HG02884 (cell line): ENCODE measurements around the gene PAPOLB.
"Not testable (repeated sequence)": the region's sequence is repeated elsewhere in the genome, so short reads cannot be mapped to it uniquely, and the experiment has no call there.

Experiments
- ATAC-seq: cut with Tn5 transposase; IDR thresholded peaks from one replicate; pipeline ENCODE4 v1.9.1; 2021; ENCODE audit warnings: mild to moderate bottlenecking, moderate library complexity; ENCODE audit not compliant: unreplicated experiment

PAPOLB gene

GRCh38 chr7:4861673-4862072 is at the start of gene PAPOLB:
PAPOLB (minus strand) TSS chr7:4862030; CDS start chr7:4861810, 220 bp downstream.
- ATAC-seq, result no peak

DNA sequence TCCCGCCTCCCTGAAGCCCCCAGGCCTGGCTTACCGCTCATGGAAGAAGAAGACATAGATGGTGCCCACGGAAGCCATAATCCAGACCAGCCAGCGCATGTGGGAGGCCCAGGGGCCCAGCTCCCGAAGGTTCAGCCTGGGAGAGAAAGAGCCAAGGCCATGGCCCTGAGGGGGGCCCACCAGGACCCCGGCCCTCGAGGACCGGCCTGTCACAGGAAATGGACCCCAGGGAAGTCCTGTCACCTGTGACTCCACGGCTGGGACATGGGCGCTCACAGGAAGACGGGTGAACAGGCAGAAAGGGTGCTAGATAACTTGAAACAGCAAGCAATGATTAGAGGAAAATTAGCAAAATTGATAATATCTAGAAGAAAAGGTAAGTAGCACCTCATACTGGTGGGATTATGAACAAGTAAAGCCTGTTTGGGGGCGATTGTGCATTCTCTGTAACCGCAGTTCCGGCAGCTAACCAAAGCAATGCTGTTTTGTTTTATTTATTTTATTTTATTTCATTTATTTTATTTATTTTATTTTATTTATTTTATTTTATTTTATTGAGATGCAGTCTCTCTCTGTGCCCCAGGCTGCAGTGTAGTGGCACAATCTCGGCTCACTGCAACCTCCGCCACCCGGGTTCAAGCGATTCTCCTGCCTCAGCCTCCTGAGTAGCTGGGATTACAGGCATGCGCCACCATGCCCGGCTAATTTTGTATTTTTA is 49.4 kb upstream of the PAPOLB start:
- ATAC-seq, result no peak

DNA sequence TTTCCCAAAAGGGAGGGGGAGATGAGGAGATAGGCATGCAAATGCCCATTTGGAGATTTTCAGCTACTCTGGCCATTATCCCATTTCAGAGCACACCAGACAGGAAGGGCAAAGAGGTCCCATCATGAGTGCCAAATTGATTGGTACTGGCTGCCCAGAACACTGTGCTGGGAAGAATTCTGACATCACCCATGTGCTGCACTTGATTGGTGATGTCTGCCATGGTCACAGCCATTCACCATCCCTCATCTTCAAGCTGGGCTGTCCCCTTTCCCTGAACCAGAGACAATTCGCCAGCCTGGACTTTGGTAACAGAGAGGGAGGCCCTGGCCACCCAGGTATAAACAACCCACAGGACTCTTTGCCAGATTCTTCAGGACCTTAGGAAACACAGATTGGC is 44.9 kb upstream of the PAPOLB start:
- ATAC-seq, result no peak

DNA sequence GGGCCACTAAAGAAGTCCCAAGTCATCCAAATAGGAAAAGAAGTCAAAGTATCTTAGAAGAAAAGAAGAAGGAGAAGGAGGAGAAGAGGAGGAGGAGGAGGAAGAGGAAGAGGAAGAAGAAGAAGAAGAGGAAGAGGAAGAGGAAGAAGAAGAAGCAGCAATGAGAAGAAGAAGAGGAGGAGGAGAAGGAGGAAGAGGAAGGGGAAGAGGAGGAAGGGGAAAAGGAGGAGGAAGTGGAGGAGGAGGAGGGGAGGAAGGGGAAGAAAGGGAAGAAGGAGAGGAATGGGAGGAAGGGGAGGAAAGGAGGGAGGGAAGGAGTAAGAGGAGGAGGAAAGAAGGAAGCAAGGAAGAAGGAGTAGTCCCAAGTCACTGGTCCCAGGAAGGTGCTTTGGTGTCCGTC is 43.3 kb upstream of the PAPOLB start:
- no peak for ATAC-seq

DNA sequence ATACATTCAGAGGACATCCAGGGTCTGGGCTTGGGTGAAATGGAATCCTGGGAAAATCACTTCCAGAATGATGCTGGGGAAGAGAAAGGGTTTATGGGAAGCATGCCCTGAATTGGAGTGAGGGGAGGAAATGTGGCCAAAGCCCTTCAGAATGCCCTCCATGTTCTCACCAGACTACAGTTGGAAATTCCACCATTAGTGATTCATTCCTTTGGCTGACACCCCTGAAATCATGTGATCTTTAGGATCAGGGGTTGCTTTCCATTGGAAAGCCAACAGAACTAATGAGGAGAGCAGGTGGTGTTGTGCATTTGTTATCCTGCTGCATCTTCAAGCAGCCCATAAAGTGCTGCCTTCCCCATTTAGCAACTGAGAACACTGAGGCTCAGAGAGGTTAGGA is 42.5 kb upstream of the PAPOLB start:
- ATAC-seq, result no peak

- ATAC-seq, result no peak
These were observed 33.9 kb upstream of the PAPOLB start for GRCh38 chr7:4895766-4896165.

DNA sequence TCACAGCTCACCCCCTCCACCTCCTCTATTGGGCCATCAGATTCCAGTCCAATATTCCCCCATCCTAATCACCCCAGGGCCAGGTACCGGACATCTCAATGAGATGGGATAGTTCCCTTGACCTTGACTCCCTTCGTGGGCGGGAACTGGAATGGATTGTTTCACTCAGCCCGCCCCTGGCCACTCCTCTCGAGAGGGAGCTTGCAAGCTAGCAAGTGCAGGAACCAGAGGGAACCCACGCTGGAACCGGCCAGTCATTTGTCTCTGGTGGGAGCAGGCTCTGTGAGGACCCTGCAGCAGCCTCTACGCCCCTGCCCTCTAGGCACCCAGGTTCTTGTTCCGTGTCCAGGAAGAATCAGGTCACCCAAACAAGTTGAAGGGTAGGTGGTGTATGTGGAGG is 32.7 kb upstream of the PAPOLB start:
- ATAC-seq, result no peak

DNA sequence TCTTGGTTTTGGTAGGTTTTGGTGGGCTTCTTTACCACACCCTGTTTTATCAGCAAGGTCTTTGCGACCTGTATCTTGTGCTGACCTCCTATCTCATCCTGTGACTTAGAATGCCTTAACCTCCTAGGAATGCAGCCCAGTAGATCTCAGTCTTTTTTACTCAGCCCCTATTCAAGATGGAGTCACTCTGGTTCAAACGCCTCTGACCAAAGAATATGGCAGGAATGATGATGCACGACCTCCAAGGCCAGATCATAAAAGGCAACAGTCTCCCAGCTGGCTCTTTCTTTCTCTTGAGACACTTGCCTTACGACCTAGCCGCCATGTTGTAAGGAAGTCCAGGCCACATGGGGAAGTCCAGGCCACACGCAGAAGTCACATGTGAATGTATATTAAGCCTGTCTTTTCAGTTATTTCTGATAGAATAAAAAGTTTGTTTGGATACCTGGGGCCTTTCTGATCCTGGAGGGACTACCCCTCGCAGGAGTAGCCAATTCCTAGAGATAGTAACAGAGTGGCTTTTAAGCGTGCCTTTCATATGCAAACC is 32.2 kb upstream of the PAPOLB start:
- no peak for ATAC-seq

- not testable (repeated sequence) for ATAC-seq
These were observed 31.4 kb upstream of the PAPOLB start for GRCh38 chr7:4893188-4893587.

GRCh38 chr7:4891522-4891921 is 29.7 kb upstream of the PAPOLB start:
- ATAC-seq, result not testable (repeated sequence)

DNA sequence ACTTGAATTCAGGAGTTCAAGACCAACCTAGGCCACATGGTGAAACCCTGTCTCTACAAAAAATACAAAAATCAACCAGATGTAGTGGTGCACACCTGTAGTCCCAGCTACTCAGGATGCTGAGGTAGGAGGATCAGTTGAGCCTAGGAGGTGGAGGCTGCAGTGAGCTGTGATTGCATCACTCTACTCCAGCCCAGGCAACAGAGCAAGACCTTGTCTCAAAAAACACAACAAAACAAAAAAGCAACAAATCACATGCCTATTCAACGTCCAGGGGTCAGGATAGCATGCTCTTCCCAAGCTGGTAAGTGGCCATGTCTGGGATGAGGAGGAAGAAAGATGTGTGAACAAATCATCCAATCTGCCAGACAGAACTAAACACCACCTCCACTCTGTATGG is 27.9 kb upstream of the PAPOLB start:
- no peak for ATAC-seq

DNA sequence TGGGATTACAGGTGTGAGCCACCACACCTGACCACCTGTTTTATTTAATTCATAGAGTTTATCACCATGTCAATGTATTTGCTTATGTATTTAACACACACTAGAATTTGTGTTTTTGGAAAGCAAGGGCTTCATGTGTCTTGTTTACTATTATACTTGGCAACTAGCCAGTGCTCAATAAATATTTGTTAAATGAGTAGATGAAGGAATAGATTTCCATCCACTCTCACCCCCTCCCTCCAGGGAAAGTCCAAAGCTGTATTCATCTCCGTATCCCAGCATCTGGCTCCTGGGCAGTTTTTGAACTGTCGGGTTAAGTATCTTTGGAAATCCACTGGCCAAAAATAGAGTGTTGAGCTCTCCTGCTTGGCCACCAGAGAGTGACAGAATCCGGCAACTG is 26.3 kb upstream of the PAPOLB start:
- no peak for ATAC-seq

DNA sequence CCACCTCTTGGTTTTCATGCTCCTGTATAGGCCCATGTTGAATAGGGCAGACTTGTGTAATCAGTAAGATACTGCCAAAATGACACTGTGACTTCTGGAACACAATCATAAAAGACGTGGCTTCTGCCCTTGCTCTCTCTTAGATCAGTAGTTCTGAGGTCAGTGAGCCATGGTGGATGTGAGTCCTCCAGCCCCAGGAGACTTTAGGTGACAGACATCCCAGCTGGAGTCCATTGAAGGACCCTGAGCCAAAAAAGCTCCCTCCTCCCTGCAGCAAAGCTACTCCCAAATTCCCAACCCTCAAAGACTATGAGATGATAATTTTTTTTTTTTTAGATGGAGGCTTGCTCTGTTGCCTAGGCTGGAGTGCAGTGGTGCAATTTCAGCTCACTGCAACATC is 24.8 kb upstream of the PAPOLB start:
- no peak for ATAC-seq

DNA sequence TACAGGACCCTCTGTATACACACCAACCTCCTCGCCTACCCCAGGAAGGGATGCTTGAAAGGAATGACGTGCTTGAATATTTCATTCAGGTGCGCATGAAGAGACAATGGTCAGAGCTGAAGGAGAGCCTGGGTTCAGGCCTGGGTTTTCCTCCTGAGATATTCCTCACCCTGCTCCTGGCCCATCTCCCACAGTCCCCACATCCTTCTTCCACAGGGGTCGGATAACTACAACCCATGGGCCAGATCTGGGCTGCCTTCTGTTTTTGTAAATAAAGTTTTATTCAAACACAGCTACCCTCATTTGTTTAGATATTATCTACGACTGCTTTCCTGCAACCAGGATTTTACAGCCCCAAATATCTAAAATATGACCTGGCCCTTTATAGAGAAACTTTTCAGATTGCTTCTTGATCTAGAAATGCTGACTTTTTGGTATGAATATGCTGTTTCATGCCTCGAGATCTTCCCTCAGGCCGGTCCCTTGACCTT is 23.5 kb upstream of the PAPOLB start:
- no peak for ATAC-seq

- no peak for ATAC-seq
These were observed 22.3 kb upstream of the PAPOLB start for GRCh38 chr7:4884164-4884563.

DNA sequence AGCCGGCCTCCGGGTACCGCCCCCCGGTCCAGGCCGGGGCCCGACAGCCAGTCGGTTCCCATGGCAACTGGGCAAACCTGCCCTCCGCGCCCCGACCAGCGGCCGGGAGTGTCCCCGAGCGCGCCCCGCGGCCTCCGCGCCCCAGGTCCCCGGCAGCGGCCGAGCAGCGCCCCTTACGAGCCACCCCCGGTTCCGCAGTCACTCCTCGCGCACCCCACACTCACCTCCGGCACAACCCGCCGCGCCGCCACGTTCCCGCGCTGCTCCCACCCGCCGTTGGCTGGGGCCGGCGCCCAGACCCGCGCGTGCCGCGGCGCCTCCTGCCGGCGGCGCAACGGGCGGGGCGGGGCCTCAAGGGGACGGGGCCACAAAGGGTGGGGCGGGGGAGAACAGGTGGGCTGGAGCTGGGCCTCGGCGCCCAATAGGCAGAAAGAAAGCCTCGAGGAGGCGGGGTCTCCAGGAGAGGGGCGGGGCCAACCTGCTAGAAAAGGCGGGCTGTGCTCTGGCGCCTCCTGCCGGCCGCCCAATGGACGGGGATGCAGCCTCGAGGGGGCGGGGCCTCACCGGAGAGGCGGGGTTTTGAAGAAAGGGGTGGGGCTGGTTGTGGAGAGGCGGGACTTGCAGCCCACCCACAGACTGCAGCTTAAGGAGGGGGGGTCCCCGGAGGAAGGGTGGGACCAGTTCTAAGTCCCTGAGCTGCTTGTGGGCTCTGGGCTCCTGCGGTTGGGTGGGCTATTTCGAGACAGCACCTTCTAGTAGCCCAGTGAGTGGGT is 21.7 kb upstream of the PAPOLB start, which contains the start of gene RADIL:
Gene RADIL (minus strand): TSS at position 345 of the 773 bp plus-strand sequence. CDS start 5,577 bp downstream, outside the sequence.
- ATAC-seq, result peak; percentile 88

DNA sequence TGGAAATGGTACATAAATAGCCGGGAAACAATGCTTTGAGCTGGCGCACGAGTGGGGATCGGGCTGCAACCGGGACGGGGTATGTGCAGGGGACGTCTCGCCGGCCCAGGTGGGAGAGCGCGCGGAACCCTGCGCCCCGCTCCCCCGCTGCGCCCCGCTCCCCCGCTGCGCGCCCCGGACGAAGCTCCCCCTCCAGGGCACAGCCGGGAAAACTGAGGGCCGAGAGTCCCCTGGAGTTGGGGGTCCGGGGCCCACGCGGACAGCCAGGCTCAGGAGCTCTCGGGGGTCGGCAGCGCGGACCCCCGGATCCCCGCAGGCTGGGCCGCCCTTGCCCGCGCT is 21.2 kb upstream of the PAPOLB start:
- no peak for ATAC-seq

DNA sequence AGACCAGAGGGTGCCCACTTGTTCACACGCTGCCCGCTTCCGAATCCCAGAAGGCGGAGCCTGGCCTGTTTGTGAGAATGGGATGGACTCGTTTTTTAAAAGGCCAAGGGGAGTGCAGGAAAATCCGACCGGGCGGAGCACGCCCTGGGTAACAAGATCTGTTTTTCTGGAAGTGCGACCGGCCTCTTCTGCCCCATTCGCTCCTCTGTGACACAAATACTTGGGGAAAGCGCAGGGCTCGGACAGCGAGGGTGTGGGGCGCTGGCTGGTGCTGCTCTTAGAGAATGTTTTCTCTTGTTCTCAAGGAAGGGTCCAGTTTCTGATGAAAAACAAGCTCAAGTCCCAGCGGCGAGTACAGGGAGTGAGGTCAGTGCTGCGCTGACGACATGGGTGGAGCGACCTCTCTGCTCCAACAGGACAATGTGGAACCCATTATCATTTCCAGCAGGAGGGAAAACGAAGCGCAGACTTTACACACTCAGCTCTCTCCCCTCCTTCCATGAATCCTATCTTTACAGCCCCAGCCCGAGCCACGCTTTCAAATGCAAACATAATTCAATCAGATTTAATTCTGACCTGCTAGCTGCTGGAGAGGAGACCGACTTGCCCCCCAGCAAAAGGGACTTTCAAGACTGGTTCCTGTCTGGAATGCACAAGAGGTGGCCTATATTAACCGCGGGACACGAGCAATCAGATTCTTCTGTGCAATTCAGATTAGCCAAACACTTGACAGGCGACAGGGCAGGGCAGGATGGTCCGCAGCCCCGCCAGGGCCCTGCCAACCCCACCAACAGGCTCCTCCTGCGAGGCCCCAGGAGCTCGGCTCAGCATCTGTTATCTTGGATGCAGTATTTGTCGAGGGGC is 20.6 kb upstream of the PAPOLB start:
- ATAC-seq, result no peak

- no peak for ATAC-seq
These were observed 18.4 kb upstream of the PAPOLB start for GRCh38 chr7:4880218-4880617.

DNA sequence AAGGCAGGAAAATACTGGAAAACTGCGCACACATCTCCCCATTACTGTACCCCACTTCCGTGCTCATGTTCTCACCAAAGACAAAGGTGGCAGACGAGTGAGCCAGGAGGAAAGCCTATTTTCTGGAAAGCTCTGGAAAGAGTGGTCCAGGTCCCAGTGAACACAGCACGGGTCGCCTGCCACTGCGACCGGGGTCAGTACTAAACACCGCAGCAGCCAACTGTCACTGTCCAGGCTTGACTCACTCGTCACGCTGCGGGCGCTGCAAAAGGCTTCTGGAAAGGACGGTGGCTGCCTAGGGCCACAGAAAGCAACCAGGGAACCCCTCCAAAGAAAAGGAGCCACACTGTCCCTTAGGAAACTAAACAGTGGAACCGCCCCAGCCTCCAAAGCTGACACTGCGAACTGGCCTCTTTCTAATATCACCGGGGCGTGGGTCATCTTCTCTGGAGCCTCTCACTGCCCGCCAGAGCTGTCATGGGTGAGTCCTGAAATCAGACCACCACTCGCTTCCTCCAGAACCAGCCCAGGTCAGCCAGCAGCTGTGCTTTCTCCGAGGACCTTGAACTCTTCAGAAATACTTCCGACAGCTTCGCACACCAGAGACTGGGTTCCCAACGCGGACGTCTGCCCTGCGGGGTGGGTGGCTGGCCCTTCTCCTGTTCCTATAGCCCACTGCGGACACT is 17.7 kb upstream of the PAPOLB start:
- ATAC-seq, result no peak
